ENCODE results near the gene RBM8A.

The RBM8A gene

DNA sequence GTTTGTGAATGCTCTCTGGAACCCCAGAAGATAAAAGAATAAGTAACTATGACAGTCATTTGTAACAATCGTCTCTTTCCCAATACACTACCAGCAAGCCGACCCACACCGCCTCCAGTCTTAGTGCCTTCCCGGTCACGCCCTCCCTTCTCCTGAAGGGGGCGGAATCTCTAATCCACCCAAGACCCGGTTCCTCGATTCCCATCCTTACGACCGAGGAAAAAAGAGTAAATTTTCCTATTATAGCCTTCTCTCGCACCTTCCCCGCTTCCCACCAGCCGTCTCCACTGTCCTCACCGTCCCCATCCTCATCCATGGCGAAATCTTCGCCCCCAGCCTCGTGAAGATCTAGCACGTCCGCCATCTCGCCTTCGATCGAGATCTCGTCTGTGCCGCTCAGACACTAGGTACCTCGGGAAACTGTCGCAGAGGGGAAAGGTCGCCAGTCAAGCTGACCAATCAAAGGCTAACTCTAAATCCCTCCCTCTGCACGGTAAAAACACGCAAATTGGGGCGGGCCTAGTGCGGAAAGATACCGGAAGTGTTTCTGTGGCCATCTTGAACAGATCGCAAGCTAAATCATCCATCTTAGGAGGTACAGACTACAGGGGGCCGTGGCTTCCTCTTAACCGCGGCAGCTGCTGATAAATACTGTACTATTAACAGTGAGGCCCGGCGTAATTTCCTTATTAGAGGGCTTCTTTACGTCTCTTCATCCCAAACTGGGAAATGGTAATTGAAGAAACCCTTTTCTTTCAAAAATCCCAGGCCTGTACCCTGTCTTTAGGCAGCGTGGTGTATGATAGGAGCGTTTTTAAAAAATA is at the start of gene RBM8A:
Gene RBM8A, minus strand, starts transcription at position 422 of the 824 bp plus-strand sequence. Its CDS starts 58 bp downstream, at position 364.
- peak; percentile 100 for DNase-seq

GRCh38 chr1:145977016-145977415 is 49.7 kb upstream of the RBM8A start:
- no peak for DNase-seq

DNA sequence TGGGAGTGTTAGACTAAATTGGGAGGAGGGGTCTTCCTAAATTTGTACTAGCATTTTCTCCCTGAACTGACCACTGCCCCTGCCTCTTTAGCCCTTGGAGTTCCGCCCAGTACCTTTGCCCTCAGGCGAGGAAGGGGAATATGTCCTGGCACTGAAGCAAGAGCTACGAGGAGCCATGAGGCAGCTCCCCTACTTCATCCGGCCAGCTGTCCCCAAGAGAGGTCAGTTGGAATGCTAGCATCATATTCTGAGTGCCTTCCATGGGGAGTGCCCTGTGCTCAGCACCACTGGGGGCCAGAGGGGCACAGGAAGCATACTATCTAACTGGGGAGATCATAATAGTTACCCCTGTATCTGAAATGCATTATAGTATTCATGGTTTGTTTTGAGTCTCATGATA is 47.9 kb upstream of the RBM8A start:
- no peak for DNase-seq

DNA sequence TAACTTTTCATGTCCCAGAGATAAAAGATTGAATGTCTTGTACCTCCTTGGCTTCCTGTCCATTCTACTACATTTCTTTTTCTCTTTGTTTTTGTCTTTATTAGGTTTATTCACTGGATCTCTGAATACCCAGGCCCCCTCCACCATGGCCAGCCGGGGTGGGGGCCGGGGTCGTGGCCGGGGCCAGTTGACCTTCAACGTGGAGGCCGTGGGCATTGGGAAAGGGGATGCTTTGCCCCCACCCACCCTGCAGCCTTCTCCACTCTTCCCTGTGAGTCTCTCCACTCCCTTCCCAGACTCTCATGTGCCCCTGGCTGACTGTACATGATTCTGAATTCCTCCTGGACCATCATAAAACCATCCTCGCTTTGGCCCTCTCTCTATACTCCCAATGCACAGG is 47.4 kb upstream of the RBM8A start:
- no peak for DNase-seq

- DNase-seq = no peak
Measured at GRCh38 chr1:145972580-145972979, 45.3 kb upstream of the RBM8A start.

- DNase-seq = no peak
Measured at GRCh38 chr1:145967288-145967687, 40.0 kb upstream of the RBM8A start.

DNA sequence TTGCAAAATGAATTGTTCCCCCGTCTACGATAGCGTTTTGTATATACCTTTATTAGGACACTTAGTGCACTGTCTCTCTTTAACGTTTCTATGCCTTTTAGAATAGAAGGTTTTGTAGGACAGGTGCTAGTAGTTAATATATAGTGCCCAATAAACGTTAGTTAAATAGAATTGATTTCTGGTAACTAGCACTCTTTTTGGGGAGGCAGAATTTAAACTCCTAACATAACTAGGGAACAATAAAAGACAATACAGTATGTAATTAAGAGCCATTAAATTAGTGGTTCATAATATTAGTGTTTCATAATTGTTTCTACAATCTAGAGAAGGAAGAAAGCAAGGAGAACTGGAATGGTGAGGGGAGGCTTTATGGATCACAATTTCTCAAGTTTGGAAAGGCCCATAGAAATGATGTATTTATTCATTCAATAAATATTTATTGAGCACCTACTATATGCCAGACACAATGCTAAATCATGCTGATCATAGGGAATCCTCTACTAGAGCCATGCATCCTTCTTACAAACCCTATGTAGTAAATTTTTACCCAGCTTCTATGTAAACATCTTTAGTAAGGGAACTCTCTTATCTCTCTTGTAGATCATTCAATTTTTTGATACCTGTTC is 37.9 kb upstream of the RBM8A start:
- no peak for DNase-seq

DNA sequence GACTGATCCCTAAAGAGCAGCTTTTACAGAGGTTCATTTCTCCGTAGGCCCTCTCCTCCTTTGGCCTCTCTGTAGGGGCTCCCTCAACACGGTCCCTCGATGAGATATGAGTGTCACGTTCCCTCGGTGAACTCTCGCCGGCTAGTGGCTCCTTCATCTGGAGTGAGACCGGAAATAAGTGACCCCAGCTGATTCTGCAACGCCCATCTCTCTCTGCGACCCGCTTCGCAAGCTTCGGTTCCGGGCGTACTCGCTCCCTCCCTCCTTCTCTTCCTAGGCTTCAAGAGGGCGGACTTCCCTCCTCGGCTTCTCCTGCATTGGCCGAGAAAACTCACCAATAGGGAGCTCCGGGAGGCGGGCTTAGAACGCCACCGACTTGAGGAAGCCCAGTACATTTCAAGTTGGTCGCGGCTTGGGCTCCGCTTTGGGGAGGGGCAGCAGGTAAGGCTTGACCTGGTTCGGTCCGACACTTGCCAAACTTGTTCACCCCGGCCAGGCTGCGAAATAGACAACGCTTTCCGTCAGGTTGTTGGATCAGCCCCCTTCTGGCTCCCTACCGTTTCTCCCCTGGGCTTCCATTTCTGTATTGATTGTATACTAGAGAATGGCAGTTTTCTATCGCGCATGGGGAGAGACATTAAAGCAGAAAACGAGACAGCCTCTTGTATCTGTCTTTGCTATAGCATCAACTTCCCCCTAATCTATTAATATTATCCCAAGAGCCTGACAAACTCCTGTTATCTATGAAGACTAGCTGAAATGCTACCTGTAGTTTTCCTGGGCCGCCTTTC is 37.2 kb upstream of the RBM8A start, which contains the start of the genes ANKRD34A and POLR3GL:
Gene ANKRD34A, minus strand, starts transcription at position 248 of the 791 bp plus-strand sequence. CDS start 2,816 bp downstream, outside the sequence.
Gene POLR3GL, plus strand, starts transcription at position 363 of the 791 bp plus-strand sequence. CDS start 10,176 bp downstream, outside the sequence.
- DNase-seq = peak; percentile 98

GRCh38 chr1:145963265-145964019 is 36.2 kb upstream of the RBM8A start:
- DNase-seq = peak; percentile 77

GRCh38 chr1:145962157-145963102 is 35.1 kb upstream of the RBM8A start:
- DNase-seq = peak; percentile 62

DNA sequence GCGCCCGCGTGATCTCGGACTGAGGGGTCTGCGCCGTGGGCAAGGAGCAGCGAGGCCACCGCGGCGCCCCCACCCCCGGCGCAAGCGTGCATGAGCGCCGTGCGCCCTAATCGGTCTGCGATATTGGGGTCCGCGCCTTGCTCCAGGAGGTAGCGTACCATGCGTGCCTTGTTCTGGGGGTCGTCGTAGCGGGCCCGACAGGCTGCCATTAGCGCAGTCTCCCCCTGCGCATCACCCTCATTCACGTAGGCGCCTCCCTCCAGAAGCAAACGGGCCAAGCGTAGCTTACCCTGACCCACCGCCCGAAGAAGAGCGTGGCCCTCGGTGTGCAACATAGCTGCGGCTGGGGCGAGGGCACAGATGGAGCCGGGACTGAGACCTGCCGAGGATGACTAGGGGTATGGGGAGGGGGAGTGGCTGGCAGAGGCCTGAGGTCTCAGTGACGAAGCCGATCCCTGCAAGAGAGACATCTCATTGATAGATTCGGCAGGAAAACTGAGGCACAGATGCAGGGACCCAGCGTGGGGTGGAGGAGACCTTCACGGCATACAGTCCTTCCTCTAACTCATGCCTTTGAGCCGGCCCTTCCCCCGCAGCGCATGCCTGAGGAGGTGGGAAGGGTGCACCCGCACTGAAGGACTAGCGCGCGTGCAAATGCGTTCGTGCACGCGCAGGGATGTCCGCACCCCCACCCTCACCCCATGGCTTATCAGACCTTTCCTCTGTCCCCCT is 34.3 kb upstream of the RBM8A start:
- no peak for DNase-seq

- DNase-seq = no peak
Measured at GRCh38 chr1:145961109-145961424, 33.8 kb upstream of the RBM8A start.

DNA sequence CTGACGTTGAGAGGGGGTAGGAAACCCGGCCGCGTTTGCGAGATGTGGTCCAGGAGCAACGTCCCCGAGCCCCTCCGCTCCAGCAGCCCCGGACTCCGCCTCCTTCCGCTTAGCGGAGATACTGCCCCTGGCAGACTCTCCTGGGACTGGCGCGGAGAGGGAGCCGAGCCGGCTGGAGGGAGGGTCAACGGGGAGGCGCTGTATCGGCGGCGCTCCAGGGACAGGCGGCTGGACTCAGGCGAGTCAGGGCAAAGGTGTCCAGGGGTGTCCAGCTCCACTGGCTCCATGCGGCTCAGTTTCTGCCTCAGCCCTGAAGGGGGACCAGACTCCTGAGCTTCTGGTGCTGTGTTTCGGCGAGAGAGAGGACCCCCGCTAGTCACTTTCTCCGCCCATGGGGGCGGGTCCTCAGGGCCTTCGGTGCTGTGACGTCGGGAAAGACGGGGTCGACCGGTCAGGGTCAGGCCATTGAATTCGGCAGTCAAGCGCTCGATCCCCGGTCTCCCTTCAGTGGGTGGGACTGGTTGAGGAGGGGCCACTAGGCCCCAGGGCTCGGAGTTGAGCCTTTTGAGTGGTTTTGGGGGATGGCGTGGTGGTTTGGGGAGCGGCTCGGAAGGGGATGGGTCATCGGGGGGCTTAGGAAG is 33.3 kb upstream of the RBM8A start:
- peak; percentile 94 for DNase-seq

DNA sequence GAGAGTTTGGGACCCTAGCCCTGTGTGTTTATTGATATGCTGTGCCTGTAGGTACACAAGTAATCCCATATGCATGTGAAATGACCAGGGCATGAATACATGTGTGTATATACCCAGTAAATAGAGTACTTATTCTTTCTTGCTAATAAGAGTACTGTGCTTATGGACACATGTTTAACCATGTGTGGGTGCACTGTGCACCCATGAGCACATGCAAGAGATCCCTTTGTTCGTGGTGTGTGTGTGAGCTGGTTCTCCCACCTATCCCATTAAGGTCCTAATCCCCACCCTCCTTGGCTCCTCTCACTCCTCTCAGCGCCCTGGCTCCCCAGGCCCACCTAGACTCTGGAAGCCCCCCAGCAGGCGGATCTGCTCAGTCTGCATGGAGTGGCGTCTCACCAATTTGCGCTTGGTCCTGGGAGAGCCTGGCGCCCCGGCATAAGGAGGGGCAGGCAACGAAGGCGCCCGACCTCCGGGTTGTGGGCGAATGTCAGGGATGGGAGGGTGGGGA is 32.7 kb upstream of the RBM8A start:
- no peak for DNase-seq

DNA sequence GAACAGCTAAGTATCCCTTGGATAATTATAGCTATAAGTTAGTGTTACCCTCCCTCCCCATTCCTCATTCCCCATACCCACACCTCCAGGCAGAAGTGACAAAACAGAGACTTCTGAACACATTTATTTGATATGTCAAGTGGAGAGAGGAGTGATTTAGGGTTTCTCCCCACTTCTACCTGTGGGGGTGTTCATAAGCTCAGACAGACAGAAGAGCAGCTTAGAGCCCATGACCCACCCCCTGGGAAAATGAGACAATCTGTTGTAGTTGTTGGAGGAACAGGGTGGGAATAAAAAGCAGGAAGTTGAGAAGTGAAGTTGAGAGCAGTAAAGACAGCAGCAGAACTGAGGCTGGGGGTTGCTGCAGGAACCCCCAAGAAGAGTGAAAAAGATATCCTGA is 32.0 kb upstream of the RBM8A start:
- DNase-seq = no peak

- DNase-seq = no peak
Measured at GRCh38 chr1:145958734-145959133, 31.4 kb upstream of the RBM8A start.

GRCh38 chr1:145957443-145958319 is 30.4 kb upstream of the RBM8A start, which contains the start of gene LIX1L:
Gene LIX1L (minus strand): TSS chr1:145958017. CDS start chr1:145957927, 90 bp downstream.
- peak; percentile 100 for DNase-seq

- DNase-seq = peak; percentile 66
Measured at GRCh38 chr1:145956781-145957442, 29.6 kb upstream of the RBM8A start.

All from SHP77 treated with DMSO at 0.1 percent for 48 hours (cell line).